Muscle layer of duodenum (tissue), 2 donors: ENCODE measurements around the gene EFNA5.

Experiments
- H3K27ac ChIP-seq: one replicate; pipeline ENCODE4 v1.7.0; 2013; ENCODE audit warnings: mild to moderate bottlenecking, low read length
- H3K27me3 ChIP-seq: one replicate; pipeline ENCODE4 v1.7.0; 2013; ENCODE audit warnings: low read depth, mild to moderate bottlenecking, control low read depth, low read length
- H3K36me3 ChIP-seq, 2 donors: one replicate each; pipeline ENCODE4 v1.7.0; 2013; ENCODE audit warnings: low read length in 2 of 2, control low read depth in 1 of 2, mild to moderate bottlenecking in 1 of 2; ENCODE audit not compliant: insufficient read depth in 2 of 2, control insufficient read depth in 1 of 2
- H3K4me1 ChIP-seq, 2 donors: one replicate each; pipeline ENCODE4 v1.7.0; 2013; ENCODE audit warnings: low read length in 2 of 2, mild to moderate bottlenecking in 2 of 2, control low read depth in 1 of 2, moderate library complexity in 1 of 2; ENCODE audit not compliant: insufficient read depth in 2 of 2, control insufficient read depth in 1 of 2
- H3K4me3 ChIP-seq, 2 donors: one replicate each; pipeline ENCODE4 v1.7.0; 2013; ENCODE audit warnings: low read length in 2 of 2, low read depth in 1 of 2, mild to moderate bottlenecking in 1 of 2
- H3K9me3 ChIP-seq, 2 donors: one replicate each; pipeline ENCODE4 v1.7.0; 2013; ENCODE audit warnings: low read length in 2 of 2, control low read depth in 1 of 2, mild to moderate bottlenecking in 1 of 2; ENCODE audit not compliant: control insufficient read depth in 1 of 2
- donor health status: healthy.

EFNA5 gene

GRCh38 chr5:107415762-107416161 is 255.0 kb downstream of the EFNA5 start:
- Histone ChIP-seq H3K36me3 (no peaks in the 10 kb centered on the region), H3K27ac (no peak overlapping the region), H3K27me3 (no peaks in the 10 kb centered on the region), H3K4me3 (no peak overlapping the region), H3K9me3 (peaks cover 0 to 2% of the 10 kb centered on the region in 2 donors), H3K4me1 (peaks cover 0 to 6% of the 10 kb centered on the region in 2 donors)

GRCh38 chr5:107414802-107415201 is 255.9 kb downstream of the EFNA5 start:
- no peaks in the 10 kb centered on the region for H3K36me3 ChIP-seq
- no peak overlapping the region for H3K4me3 ChIP-seq
- no peak overlapping the region for H3K27ac ChIP-seq
- H3K27me3 ChIP-seq: no peaks in the 10 kb centered on the region
- H3K4me1 ChIP-seq: peaks cover 0 to 6% of the 10 kb centered on the region in 2 donors
- H3K9me3 ChIP-seq: peaks cover 0 to 2% of the 10 kb centered on the region in 2 donors

DNA sequence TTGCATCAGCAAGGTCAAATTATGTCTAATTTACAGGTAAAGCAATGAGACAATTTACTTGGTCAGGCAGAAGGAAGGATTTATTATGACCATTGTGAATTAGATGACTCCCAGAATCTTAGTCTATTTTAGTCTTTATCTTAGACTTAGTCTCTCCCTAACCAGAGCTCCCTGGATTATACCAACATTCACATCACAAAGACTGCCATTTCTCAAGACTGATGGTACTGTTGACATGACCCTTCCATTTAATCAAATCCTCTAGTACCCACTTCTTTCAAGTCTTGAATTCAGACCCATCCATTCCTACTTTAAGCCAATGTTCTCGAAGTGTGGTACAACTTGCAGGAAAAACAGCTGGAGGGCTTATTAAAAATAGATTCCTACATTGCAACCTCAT is 257.0 kb downstream of the EFNA5 start:
- H3K27ac ChIP-seq: no peak overlapping the region
- no peak overlapping the region for H3K4me3 ChIP-seq
- peaks cover 0 to 2% of the 10 kb centered on the region in 2 donors for H3K9me3 ChIP-seq
- no peaks in the 10 kb centered on the region for H3K36me3 ChIP-seq
- H3K4me1 ChIP-seq: peaks cover 0 to 6% of the 10 kb centered on the region in 2 donors
- H3K27me3 ChIP-seq: no peaks in the 10 kb centered on the region

GRCh38 chr5:107408564-107408963 is 262.2 kb downstream of the EFNA5 start:
- Histone ChIP-seq H3K4me1 (peaks cover 0 to 9% of the 10 kb centered on the region in 2 donors), H3K4me3 (no peak overlapping the region), H3K27me3 (no peaks in the 10 kb centered on the region), H3K36me3 (no peaks in the 10 kb centered on the region), H3K9me3 (peaks cover 0 to 2% of the 10 kb centered on the region in 2 donors), H3K27ac (no peak overlapping the region)

DNA sequence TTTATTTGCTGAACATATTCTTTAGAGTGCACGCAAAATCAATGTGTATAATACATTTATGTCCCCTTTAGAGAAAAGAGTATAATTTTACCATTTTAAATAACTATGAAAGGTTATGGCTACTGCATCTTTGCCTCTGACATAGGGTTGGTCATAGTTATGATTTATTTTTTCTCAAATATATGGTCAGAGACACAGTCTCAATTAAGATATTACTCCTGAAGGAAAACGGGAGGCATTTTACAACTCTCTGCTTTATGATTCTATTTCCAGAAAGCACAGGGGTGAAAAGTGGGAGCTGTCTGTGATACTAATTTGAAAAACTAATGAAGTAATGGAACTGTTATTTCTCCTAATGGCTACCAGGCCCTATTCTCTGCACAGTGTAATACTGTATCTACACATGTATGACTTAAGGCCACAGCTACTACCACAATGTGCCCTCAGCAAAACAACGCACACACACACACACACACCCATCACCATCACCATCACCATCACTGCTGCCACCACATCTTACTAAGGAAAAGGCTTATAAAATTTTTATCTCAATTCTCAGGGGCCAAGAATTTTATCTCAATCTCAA is 262.9 kb downstream of the EFNA5 start:
- H3K27ac ChIP-seq: no peak overlapping the region
- peaks cover 0 to 2% of the 10 kb centered on the region in 2 donors for H3K9me3 ChIP-seq
- H3K27me3 ChIP-seq: no peaks in the 10 kb centered on the region
- no peaks in the 10 kb centered on the region for H3K36me3 ChIP-seq
- H3K4me1 ChIP-seq: peaks cover 0 to 9% of the 10 kb centered on the region in 2 donors
- no peak overlapping the region for H3K4me3 ChIP-seq

DNA sequence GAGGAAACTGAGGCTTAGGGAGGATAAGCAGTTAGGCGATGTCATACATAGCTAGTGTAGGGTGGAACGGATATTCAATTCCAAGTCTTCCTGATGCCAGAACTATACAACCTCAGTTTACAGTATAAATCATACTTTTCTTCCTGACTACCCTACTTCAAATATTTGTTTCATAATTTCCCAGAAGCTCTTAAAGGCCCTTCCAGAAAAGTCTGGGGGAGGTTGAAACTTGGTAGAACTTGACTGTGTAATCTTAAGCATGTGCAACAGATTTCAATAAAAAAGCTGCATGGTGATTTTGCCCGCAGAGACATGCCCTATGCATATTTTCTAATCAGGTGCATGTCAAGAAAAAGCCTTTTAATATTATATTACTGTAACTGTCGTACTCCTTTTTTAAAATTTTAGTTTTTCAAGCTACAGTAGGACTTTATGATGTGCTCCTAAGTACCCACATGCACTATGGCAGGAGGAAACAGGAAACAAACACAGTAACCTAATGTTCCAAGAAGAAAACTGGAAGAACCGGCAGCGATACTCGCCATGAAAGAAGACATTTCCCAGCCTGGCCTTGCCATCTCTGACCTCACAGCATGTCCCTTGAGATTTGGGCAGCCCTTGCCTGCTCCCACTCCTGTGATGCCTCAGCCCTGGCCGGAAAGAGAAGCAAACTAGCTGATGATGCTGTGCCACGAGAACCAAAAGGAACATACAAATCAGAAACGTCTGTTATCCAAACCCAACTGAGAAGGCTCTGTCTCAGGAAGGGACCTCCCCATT is 266.0 kb downstream of the EFNA5 start:
- Histone ChIP-seq H3K27me3 (no peaks in the 10 kb centered on the region), H3K4me1 (peaks cover 0 to 9% of the 10 kb centered on the region in 2 donors), H3K9me3 (no peaks in the 10 kb centered on the region), H3K27ac (no peak overlapping the region), H3K36me3 (no peaks in the 10 kb centered on the region), H3K4me3 (no peak overlapping the region)

- no peaks in the 10 kb centered on the region for H3K9me3 ChIP-seq
- no peaks in the 10 kb centered on the region for H3K27me3 ChIP-seq
- no peak overlapping the region for H3K27ac ChIP-seq
- H3K4me1 ChIP-seq: peaks cover 0 to 9% of the 10 kb centered on the region in 2 donors
- no peak overlapping the region for H3K4me3 ChIP-seq
- no peaks in the 10 kb centered on the region for H3K36me3 ChIP-seq
These were observed 267.3 kb downstream of the EFNA5 start for GRCh38 chr5:107403228-107403953.

DNA sequence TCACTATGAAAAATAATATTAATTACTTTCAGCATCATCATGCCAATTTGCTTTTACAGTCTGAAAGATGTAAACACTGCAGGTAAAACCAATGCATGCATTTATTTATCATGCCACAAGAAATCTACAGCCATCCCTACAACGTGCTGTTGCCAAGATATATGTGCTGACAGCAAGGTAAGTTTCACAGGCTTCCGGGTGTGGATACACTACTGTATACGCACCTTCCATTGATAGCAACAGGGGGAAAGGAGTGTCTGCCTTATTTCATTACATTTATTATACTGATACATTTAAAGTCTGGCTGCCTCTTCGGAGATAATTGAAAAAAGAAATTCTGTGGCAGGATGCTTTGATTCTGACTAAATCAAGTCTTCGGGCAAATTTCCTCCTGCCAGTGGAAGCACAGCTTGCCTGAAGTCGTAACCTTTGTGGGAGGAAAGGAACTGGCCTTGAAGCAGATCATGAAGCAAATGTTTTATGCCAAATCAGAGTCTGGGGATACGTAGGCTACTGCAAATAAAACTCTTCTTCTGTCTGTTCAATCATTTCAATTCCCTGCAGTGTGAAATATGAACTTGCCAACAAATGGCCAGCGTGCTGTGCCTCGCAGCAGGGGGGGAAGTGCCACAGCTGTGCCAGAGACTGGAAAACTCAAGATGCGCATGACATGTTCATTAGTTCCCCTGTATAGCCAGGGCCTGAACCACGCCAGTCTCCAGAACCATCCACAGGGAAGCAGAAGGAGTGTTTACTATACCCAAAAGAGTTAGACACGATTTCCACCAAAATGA is 268.1 kb downstream of the EFNA5 start:
- Histone ChIP-seq H3K4me3 (no peak overlapping the region), H3K9me3 (no peaks in the 10 kb centered on the region), H3K4me1 (peaks cover 0 to 9% of the 10 kb centered on the region in 2 donors), H3K27me3 (no peaks in the 10 kb centered on the region), H3K27ac (no peak overlapping the region), H3K36me3 (no peaks in the 10 kb centered on the region)

DNA sequence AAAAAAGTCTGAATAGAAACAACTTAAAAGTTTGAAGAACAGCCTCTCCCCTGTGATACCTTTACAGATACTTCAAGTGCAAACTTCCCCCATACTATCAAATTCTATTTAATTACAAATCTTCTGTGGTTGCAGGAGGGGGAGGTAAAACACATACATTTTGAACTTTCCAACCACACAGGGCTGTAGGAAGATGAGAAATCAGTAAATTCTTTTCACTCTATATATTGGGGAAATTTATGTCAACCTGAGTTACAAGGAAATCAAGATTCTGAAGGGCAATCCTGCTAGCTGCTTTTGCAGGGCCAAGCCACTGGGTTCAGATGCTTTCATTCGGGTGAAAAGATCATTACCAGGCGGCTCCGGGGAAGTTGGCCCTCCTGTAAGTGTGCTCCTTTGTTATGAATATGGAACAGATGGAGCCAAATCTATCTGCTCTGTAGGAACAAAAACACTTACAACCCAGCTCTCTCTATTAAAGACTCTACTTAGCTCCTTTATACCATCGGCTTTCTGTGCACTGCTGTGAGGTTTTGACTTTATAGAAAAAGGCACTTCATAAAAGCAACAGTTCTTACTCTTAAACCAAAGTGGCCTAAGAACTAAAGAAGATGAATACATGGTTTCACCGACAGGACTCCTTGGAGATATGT is 269.1 kb downstream of the EFNA5 start:
- H3K27ac ChIP-seq: no peak overlapping the region
- H3K36me3 ChIP-seq: no peaks in the 10 kb centered on the region
- no peaks in the 10 kb centered on the region for H3K27me3 ChIP-seq
- H3K4me1 ChIP-seq: peaks cover 0 to 9% of the 10 kb centered on the region in 2 donors
- no peak overlapping the region for H3K4me3 ChIP-seq
- H3K9me3 ChIP-seq: no peaks in the 10 kb centered on the region

DNA sequence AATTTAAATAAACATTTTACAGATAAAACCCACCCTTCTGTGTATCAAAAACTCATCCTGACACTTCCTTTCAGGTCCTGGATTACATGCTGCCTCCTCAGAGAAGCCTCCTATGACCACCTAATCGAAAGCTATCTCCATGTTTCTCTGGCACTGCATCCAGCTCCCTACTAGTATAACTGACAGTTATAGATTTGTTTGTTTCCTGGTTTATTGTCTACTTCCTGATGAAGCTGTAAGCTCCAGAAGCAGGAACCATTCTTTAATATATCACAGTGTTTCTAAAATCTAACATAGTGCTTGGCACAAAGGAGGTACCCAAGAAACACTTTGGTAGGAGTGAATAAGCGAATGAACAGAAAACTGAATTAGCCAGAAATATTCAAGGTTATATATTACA is 270.4 kb downstream of the EFNA5 start:
- Histone ChIP-seq H3K27ac (no peak overlapping the region), H3K27me3 (no peaks in the 10 kb centered on the region), H3K4me1 (peaks cover 0 to 9% of the 10 kb centered on the region in 2 donors), H3K9me3 (no peaks in the 10 kb centered on the region), H3K36me3 (no peaks in the 10 kb centered on the region), H3K4me3 (no peak overlapping the region)
